Caki2 (cell line): ENCODE measurements around the gene CANT1. TPM values are rescaled to one million over a fixed set of nuclear protein-coding genes. Genes with fewer than 3 reads are reported as not detected.

Source experiments
- DNase-seq: peaks from one replicate; pipeline ENCODE4 v3.0.0-alpha.2; 2015; ENCODE audit warnings: low read depth
- in situ Hi-C: cut with HindIII; loops from 2 replicates; pipeline ENCODE4 v1.10.0; 2016; ENCODE audit warnings: low sequenced_read_pairs, low pct_unique_long_range_greater_than_20kb, mixed read lengths
- total RNA-seq: library from RNA; depleted of rRNA; stranded (reverse); fragments of >200 nt; shearing (Covaris generic); gene quantifications from 2 replicates; pipeline ENCODE4 v1.2.3, GENCODE V29; 2014; ENCODE audit warnings: low replicate concordance; rRNA removed

CANT1 gene
- total RNA-seq = 63.0 and 77.3 TPM in 2 replicates

GRCh38 chr17:79009397-79010303, at the start of gene CANT1:
TSS of gene CANT1 (minus strand) at chr17:79009764. CDS start at chr17:78997622, 12,142 bp downstream.
- in situ Hi-C loops = no loop called here
- peak; percentile 81 for DNase-seq

GRCh38 chr17:79057737-79058385, 48.3 kb upstream of the CANT1 start:
- DNase-seq = no peak
- in situ Hi-C loops = no loop called here

GRCh38 chr17:79055197-79055596, 45.6 kb upstream of the CANT1 start:
- in situ Hi-C loops = no loop called here

GRCh38 chr17:79054200-79054960, 44.8 kb upstream of the CANT1 start:
- no peak for DNase-seq
- in situ Hi-C loops = no loop called here

More at GRCh38 chr17:79055197-79055596, 45.6 kb upstream of the CANT1 start:
- no peak for DNase-seq

- no peak for DNase-seq
- in situ Hi-C loops = no loop called here
Measured at GRCh38 chr17:79053251-79053925, 43.8 kb upstream of the CANT1 start.

GRCh38 chr17:79052131-79052530, 42.6 kb upstream of the CANT1 start:
- in situ Hi-C loops = no loop called here
- DNase-seq = no peak

GRCh38 chr17:79051306-79051705, 41.7 kb upstream of the CANT1 start:
- DNase-seq = no peak
- in situ Hi-C loops = no loop called here

- DNase-seq = no peak
- in situ Hi-C loops = no loop called here
Measured at GRCh38 chr17:79050551-79050950, 41.0 kb upstream of the CANT1 start.

GRCh38 chr17:79049821-79050220, 40.3 kb upstream of the CANT1 start:
- in situ Hi-C loops = no loop called here
- DNase-seq = no peak

GRCh38 chr17:79048826-79049755, 39.5 kb upstream of the CANT1 start:
- in situ Hi-C loops = no loop called here
- no peak for DNase-seq

GRCh38 chr17:79047923-79048825, 38.6 kb upstream of the CANT1 start:
- in situ Hi-C loops = no loop called here
- no peak for DNase-seq

GRCh38 chr17:79047291-79047920, 37.8 kb upstream of the CANT1 start:
- no peak for DNase-seq
- in situ Hi-C loops = no loop called here

GRCh38 chr17:79046916-79047280, 37.3 kb upstream of the CANT1 start:
- in situ Hi-C loops = no loop called here
- no peak for DNase-seq

GRCh38 chr17:79046197-79046915, 36.8 kb upstream of the CANT1 start:
- in situ Hi-C loops = no loop called here
- no peak for DNase-seq

- in situ Hi-C loops = no loop called here
Measured at GRCh38 chr17:79045842-79046196, 36.3 kb upstream of the CANT1 start.

More at GRCh38 chr17:79045842-79046196, 36.3 kb upstream of the CANT1 start:
- DNase-seq = peak; percentile 53
